Ovary (tissue), 3 donors: ENCODE measurements around the gene AP4B1.

Source experiments
- EP300 ChIP-seq: sonication (generic); formaldehyde crosslinking; IDR thresholded peaks from one replicate; pipeline ENCODE4 v1.6.1; 2017; ENCODE audit warnings: antibody characterized with exemption
- POLR2A ChIP-seq: fragments of 450-650 bp; IDR thresholded peaks from one replicate; pipeline ENCODE4 v1.6.1; 2017; ENCODE audit warnings: antibody characterized with exemption, mild to moderate bottlenecking, moderate library complexity
- TF ChIP-seq, protein P1 (sequence below), 3 donors: fragments of 450-650 bp in 2 of 3; fragments of 200-600 bp in 1 of 3; IDR thresholded peaks; one replicate each; pipeline versions ENCODE4 v1.5.1 to v1.8.0; 2016 to 2022; ENCODE audit warnings: antibody characterized with exemption in 3 of 3, mild to moderate bottlenecking in 1 of 3
- donor health status: DM: no; HTN: no; CAD: no.

DNA sequence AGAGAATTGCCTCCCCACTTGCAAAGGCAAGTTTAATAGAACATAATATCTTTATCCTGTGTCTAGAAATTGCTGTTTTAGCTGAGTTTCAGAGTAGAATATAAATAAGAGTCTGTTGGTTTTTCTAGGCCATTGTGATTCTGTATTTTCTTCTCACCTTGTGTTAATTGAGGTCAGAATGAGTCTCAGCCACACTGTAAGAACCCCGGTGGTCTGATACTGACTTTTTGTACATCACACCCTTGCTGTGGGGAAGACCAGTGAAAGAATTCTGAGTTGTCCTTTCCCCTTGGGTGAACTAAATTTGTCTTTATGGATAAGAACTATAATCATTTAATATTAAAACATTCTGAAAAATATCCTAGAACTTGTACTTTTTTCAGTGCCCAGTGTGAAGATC lies 31.4 kb upstream of the AP4B1 start:
- TF ChIP-seq EP300, result no peak
- TF ChIP-seq, protein P1, sequence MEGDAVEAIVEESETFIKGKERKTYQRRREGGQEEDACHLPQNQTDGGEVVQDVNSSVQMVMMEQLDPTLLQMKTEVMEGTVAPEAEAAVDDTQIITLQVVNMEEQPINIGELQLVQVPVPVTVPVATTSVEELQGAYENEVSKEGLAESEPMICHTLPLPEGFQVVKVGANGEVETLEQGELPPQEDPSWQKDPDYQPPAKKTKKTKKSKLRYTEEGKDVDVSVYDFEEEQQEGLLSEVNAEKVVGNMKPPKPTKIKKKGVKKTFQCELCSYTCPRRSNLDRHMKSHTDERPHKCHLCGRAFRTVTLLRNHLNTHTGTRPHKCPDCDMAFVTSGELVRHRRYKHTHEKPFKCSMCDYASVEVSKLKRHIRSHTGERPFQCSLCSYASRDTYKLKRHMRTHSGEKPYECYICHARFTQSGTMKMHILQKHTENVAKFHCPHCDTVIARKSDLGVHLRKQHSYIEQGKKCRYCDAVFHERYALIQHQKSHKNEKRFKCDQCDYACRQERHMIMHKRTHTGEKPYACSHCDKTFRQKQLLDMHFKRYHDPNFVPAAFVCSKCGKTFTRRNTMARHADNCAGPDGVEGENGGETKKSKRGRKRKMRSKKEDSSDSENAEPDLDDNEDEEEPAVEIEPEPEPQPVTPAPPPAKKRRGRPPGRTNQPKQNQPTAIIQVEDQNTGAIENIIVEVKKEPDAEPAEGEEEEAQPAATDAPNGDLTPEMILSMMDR (IDR thresholded peaks at IDR 0.05), result no peak
- TF ChIP-seq POLR2A, result no peak
